ENCODE data around the gene MAGI3. TPM values are rescaled to one million over a fixed set of nuclear protein-coding genes. Genes with fewer than 3 reads are reported as not detected.
"Not testable (repeated sequence)": the region's sequence is repeated elsewhere in the genome, so short reads cannot be mapped to it uniquely, and the experiment has no call there.

The MAGI3 gene
- total RNA-seq, 1 donor from 2014 or later, result 6.0 TPM

DNA sequence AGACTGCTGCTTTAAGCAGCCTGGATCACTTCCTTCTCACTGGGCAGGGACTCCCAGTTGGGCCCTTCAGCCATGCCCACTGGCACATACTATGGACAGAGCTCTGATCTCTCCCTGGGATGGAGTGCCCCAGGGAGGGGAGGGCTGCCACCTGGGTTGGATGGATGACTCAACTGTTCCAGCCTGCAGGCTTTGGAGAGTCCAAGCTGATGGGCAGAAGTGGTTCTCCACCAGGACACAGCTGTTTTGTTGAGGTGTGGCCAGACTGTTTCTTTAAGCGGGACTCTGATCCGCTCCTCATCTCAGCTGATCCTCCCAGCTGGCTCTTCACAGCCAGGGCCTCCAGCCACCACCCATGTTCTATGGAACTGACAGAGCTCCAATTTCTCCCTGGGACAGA, 166.9 kb downstream of the MAGI3 start:
- intact Hi-C loops (cut with micrococcal nuclease), result no loop called here

GRCh38 chr1:113565621-113566020, 175.3 kb downstream of the MAGI3 start:
- intact Hi-C loops (cut with micrococcal nuclease), result no loop called here

DNA sequence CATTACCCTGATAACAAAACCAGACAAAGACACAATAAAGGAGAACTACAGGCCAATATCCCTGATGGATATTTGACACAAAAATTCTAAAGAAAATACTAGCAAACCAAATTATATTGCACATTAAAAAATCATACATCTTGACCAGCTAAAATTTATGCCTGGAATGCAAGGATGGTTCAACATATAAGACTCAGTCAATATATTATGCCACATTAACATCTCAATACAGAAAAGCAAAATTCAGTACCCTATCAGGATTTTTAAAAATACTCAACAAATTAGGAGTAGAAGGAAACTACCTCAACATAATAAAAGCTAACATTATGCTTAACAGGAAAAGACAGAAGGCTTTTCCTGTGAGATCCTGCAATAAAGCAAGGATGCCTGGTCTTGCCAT, 177.1 kb downstream of the MAGI3 start:
- intact Hi-C loops (cut with micrococcal nuclease), result no loop called here

GRCh38 chr1:113575744-113576260, 185.5 kb downstream of the MAGI3 start:
- intact Hi-C loops (cut with micrococcal nuclease), result not testable (repeated sequence)

DNA sequence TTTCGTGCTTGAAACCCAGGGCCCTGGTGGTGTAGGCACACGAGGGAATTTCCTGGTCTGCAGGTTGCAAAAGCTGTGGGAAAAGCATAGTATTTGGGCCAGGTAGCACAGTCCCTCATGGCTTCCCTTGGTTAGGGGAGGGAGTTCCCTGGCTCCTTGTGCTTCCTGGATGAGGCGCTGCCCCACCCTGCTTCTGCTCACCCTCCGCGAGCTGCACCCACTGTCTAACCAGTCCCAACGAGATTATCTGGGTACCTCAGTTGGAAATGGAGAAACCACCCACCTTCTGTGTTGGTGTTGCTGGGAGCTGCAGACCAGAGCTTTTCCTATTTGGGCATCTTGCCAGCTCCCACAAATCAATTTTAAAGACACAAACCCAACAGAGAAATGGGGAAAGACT, 186.0 kb downstream of the MAGI3 start:
- intact Hi-C loops (cut with micrococcal nuclease), result no loop called here

DNA sequence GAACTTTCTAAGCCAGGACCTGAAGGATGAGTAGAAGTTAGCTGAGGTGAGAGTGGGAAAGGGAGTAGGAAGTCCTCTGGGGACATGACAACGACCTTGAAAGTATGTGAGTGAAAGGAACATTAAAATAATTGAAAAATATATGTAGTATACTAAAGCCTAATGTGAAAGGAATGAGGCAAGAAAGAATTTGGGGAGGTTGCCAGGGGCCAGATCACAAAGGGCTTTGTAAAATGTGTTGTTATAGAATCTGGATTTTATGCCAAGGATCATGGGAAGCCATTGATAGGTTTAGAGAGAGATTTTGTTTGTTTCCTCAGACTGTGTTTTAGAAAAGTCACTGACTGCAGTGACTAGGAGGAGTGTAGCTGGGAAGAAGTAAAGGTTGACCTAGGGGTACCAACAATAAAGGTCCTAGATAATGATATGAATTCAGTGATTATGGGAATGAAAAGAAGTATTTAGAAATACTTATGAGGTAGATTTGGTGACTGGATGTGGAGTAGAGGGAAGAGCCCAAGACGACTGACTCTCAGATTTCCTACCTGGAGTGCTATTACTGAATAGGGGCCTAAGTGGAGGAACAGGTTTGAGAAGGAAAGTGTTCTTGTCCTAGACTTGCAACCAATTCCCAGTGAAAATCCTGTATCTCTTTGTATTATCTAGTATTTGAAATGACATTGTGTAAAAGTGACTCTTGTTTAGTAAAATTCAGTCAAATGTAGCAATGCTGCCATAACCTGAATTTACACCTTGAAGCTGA, 189.1 kb downstream of the MAGI3 start:
- intact Hi-C loops (cut with micrococcal nuclease), result no loop called here

- intact Hi-C loops (cut with micrococcal nuclease), result no loop called here
Measured at GRCh38 chr1:113581323-113581722, 191.0 kb downstream of the MAGI3 start.

DNA sequence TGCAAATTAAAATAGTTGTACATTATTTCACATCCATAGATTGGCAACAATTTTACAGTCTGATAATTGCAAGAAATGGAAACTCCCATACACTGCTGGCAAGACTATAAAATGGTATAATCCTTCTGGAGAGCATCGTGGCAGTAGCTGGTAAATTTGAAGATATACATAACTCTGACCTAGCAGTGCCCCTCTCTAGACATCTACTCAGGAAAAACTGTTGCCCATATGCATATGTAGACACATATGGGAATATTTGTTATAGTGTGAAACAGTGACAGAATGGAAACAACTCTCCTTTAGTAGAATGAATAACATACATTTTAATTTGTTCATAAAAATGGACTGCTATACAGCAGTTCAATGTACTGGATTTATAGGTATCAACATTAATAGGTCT, 191.8 kb downstream of the MAGI3 start:
- intact Hi-C loops (cut with micrococcal nuclease), result no loop called here

DNA sequence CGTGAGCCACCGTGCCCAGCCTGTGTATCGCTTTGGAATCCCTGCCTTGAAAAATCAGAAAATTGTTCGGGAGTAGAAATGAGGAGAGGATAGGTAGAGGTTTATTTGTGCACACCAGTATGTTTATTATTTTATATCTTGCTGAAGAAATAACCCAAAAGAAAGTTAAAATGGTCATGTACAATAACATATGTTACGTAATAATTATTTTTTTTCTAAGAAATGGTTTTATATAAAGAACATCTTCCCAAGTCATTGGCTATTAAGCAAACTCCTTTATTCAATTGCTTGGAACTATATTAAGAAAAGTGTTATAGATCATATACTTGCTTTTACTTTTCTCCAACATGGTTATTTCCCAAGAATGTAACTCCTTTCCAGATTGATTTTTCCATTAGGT, 197.2 kb downstream of the MAGI3 start:
- intact Hi-C loops (cut with micrococcal nuclease), result no loop called here

DNA sequence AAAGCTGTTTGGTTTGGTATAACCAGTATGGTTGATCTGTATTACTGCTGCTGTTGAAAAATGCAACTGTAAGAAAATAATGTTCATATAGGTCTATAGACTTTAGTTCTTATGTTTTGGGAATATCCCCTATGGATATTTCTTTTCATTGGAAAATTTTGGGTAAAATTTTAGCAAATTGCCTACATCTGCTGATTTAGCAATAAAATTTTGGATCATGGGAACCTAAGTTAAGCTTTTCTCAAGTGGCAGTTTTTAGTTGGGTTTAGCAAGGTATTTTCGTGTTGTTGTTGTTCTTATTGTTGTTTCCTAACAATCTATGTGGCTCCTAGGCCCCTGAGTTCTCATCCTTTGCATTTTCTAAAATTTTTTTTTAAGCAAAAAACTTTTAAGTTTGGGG, 201.9 kb downstream of the MAGI3 start:
- intact Hi-C loops (cut with micrococcal nuclease), result no loop called here

- intact Hi-C loops (cut with micrococcal nuclease), result no loop called here
Measured at GRCh38 chr1:113593550-113594297, 203.4 kb downstream of the MAGI3 start.

GRCh38 chr1:113604466-113604865, 214.2 kb downstream of the MAGI3 start:
- intact Hi-C loops (cut with micrococcal nuclease), result loop anchor here (5.0 kb wide), 3 partner anchors 208 to 268 kb away; partner anchors contain the start of genes MAGI3, PTPN22 and RSBN1

GRCh38 chr1:113605146-113605545, 214.8 kb downstream of the MAGI3 start:
- intact Hi-C loops (cut with micrococcal nuclease), result no loop called here

DNA sequence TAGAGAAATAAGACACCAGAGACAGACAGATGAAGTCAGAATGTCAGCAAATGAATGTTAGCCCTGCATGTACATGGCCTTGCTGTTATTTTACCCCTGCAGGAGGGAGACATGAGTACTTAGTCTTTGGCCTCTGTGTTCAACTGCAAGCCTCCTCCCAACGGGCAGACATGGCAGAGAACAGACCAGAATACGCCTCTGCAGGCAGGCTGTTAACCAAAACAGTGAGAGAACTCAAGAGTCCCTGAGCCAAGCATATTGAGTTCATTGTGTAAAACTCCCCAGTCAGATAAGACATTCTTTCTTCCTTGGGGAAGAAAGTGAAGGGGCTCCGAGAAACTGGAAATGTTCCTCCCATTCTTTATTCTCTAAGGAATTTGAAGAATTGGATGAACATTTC, 218.1 kb downstream of the MAGI3 start:
- intact Hi-C loops (cut with micrococcal nuclease), result no loop called here

DNA sequence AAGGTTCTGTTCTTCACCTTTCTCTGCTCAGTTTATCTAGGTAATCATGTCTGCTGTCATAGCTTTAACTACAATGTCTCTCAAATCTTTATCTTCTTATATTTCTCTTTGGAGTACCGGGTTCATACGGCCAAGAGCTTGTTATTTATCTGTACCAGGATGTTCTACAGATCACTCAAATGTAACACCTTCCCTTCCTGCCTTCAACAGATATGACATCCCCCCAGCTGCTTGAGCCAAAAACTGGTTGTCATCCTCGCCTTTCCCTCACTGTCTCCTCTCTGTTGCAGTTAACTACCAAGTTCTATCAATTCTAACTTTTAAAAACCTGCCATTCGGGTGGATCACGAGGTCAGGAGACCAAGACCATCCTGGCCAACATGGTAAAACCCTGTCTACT, 220.1 kb downstream of the MAGI3 start:
- intact Hi-C loops (cut with micrococcal nuclease), result no loop called here

- intact Hi-C loops (cut with micrococcal nuclease), result no loop called here
Measured at GRCh38 chr1:113615425-113615824, 225.1 kb downstream of the MAGI3 start.

GRCh38 chr1:113616156-113616555, 225.8 kb downstream of the MAGI3 start:
- intact Hi-C loops (cut with micrococcal nuclease), result no loop called here

DNA sequence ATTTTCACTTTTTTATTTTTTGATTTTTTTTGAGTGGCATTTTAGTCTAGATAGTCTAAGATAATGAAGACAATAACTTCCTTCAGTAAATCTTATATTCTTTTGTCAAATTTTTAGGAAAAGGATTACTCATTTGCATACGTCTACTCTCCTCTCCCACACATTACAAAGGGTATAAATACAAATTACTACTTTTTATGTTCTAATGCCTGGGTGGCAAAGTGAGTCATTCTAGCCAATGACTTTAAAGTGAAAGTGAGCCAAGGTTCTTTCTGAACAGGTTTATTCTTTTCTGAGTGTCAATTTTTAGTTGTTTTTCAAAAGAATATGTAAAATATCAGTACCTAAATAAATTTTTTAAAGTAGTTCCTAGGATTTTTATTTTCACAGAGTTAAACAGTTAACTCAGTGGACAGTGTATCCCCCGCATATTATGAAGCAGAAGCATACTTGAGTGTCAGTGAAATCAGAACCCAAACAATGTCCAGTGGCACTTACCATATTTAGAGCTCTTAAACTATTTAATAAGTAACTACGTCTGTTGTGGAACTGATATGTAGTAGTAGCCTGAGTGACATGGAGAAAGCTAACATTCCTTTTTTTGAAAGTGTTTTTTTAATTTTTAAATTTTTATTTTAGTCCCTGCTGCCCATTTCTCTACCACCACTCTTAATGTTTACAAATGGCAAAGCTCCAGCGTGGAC, 227.3 kb downstream of the MAGI3 start:
- intact Hi-C loops (cut with micrococcal nuclease), result no loop called here

DNA sequence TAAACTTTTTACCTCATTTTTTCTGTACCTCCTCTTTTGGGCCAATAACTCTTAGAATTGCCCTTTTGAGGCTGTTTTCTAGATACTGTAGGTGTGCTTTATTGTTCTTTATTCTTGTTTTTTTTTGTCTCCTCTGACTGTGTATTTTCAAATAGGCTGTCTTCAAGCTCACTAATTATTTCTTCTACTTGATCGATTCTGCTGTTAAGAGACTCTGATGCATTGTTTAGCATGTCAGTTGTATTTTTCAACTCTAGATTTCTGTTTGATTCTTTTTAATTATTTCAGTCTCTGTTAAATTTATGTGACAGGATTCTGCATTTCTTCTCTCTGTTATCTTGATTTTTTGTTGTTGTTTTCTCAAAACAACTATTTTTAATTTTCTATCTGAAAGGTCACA, 238.7 kb downstream of the MAGI3 start:
- intact Hi-C loops (cut with micrococcal nuclease), result no loop called here

DNA sequence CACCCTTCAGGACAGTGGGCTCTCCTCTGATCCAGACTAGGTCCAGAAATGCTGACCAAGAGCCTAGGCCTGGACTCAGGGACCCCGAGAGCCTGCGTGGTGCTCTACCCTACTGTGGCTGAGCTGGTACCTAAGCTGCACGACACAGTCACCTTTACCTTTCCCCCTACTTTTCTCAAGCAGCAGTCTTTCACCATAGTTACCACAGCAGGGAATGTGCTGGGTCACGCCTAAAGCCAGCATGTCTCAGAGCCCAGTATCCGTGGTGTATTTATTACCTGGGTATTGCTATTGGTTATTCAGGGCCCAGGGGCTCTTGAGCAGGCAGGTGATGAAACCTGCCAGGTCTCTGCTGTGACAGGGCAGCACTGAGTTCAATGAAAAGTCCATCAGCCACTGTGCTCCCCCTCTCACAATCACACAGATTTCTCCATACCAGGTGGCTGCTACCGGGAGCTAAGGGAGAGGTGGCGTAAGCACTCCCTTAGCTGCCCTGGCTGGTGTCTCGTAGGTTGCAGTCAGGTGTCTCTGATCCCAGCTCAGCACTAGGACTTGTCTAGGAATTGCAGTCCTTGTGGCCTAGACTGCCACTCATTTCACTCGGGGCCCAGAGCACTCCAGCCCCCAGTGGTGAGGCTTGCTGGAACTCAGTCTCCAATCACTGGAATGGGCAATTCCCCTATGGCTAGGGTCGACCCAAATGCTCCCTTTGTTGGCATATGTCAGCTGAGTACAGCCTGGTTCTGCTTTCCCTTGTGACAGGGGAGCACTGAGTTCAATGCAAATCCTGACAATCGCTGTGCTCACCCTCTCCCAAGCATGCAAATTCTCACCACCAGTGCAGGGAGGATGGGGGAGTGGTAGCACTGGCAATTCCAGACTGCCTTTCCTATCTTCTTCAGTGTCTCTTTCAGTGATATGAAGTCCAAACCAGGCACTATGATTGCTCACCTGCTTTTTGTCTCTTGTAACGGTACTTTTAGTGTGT, 240.3 kb downstream of the MAGI3 start:
- intact Hi-C loops (cut with micrococcal nuclease), result no loop called here

- intact Hi-C loops (cut with micrococcal nuclease), result no loop called here
Measured at GRCh38 chr1:113641396-113641795, 251.1 kb downstream of the MAGI3 start.
